Astrocyte (in vitro differentiated cells and primary cell): ENCODE data around the gene PIK3C2G. TPM values are rescaled to one million over a fixed set of nuclear protein-coding genes. Genes with fewer than 3 reads are reported as not detected.

ENCODE experiments used
- DNase-seq: peaks from one replicate; pipeline ENCODE4 v3.0.0-alpha.2; 2010; ENCODE audit warnings: low read depth
- FAIRE-seq: peaks from 2 replicates; lab custom pipeline; 2011; peaks lifted over from hg19 to GRCh38; lab: Jason Lieb, UNC
- H2AFZ ChIP-seq: 2 replicates; pipeline ENCODE4 v1.6.0; 2012; ENCODE audit warnings: low read depth, low read length, inconsistent platforms
- H3K27ac ChIP-seq: 2 replicates; pipeline ENCODE4 v1.5.1; 2011; ENCODE audit warnings: low read depth, low read length, inconsistent platforms
- H3K27me3 ChIP-seq: 2 replicates; pipeline ENCODE4 v1.6.0; 2011; ENCODE audit warnings: low read length, inconsistent platforms; ENCODE audit not compliant: insufficient read depth
- H3K36me3 ChIP-seq: 2 replicates; pipeline ENCODE4 v1.5.1; 2011; ENCODE audit warnings: low read length, inconsistent platforms; ENCODE audit not compliant: insufficient read depth
- H3K4me1 ChIP-seq: 2 replicates; pipeline ENCODE4 v1.5.1; 2011; ENCODE audit warnings: low read length, inconsistent platforms; ENCODE audit not compliant: insufficient read depth
- H3K4me2 ChIP-seq: 2 replicates; pipeline ENCODE4 v1.6.0; 2012; ENCODE audit warnings: low read length, inconsistent platforms
- H3K4me3 ChIP-seq: 2 replicates; pipeline ENCODE4 v1.5.1; 2011; ENCODE audit warnings: low read depth, mild to moderate bottlenecking, low read length, inconsistent platforms; ENCODE audit not compliant: insufficient read depth
- H3K79me2 ChIP-seq: 2 replicates; pipeline ENCODE4 v1.6.0; 2012; ENCODE audit warnings: mild to moderate bottlenecking, low read length, inconsistent platforms; ENCODE audit not compliant: insufficient read depth
- H3K9ac ChIP-seq: 2 replicates; pipeline ENCODE4 v1.6.0; 2012; ENCODE audit warnings: mild to moderate bottlenecking, low read length, inconsistent platforms
- H3K9me3 ChIP-seq: 2 replicates; pipeline ENCODE4 v1.5.1; 2012; ENCODE audit warnings: low read depth, mild to moderate bottlenecking, low read length, inconsistent platforms; ENCODE audit not compliant: insufficient read depth
- H4K20me1 ChIP-seq: 2 replicates; pipeline ENCODE4 v1.6.0; 2012; ENCODE audit warnings: low read length, inconsistent platforms; ENCODE audit not compliant: insufficient read depth
- H3K27ac Mint-ChIP-seq: one replicate; pipeline ENCODE4 v1.8.0; 2021; ENCODE audit warnings: mild to moderate bottlenecking, mixed read lengths; ENCODE audit not compliant: unreplicated experiment
- H3K27me3 Mint-ChIP-seq: one replicate; pipeline ENCODE4 v1.8.0; 2021; ENCODE audit warnings: low read depth, mixed read lengths; ENCODE audit not compliant: unreplicated experiment
- H3K36me3 Mint-ChIP-seq: one replicate; pipeline ENCODE4 v1.8.0; 2021; ENCODE audit warnings: low read depth, mixed read lengths; ENCODE audit not compliant: unreplicated experiment
- H3K4me1 Mint-ChIP-seq: one replicate; pipeline ENCODE4 v1.8.0; 2021; ENCODE audit warnings: low read depth, mixed read lengths; ENCODE audit not compliant: unreplicated experiment
- H3K4me3 Mint-ChIP-seq: one replicate; pipeline ENCODE4 v1.8.0; 2021; ENCODE audit warnings: mild to moderate bottlenecking, moderate library complexity, mixed read lengths; ENCODE audit not compliant: unreplicated experiment
- H3K9me3 Mint-ChIP-seq: one replicate; pipeline ENCODE4 v1.8.0; 2021; ENCODE audit warnings: mild to moderate bottlenecking, mixed read lengths; ENCODE audit not compliant: unreplicated experiment
- EZH2 ChIP-seq: IDR thresholded peaks from 2 replicates; pipeline ENCODE4 v1.6.1; 2012; ENCODE audit warnings: mild to moderate bottlenecking, low read length, inconsistent platforms; ENCODE audit not compliant: insufficient read depth
- total RNA-seq: library from RNA; stranded (reverse); gene quantifications from 2 replicates; pipeline ENCODE4 v1.2.1, GENCODE V29; 2021
- TF ChIP-seq, protein P1 (sequence below): IDR thresholded peaks from 2 replicates; pipeline ENCODE4 v1.5.1; 2011; ENCODE audit warnings: low read depth, mild to moderate bottlenecking, inconsistent platforms, low read length, moderate library complexity; ENCODE audit not compliant: insufficient read depth

The PIK3C2G gene
- total RNA-seq, 1 donor from 2014 or later: 0.05 TPM

GRCh38 chr12:18586581-18586980 lies 325.3 kb downstream of the PIK3C2G start:
- no peak for FAIRE-seq
- no peak overlapping the region for H3K27ac ChIP-seq
- Mint-ChIP-seq H3K36me3 (no peaks in the 10 kb centered on the region), H3K4me3 (no peak overlapping the region), H3K9me3 (peaks cover 12% of the 10 kb centered on the region), H3K27ac (no peak overlapping the region), H3K4me1 (no peaks in the 10 kb centered on the region), H3K27me3 (no peaks in the 10 kb centered on the region)
- no peaks in the 10 kb centered on the region for H3K36me3 ChIP-seq
- no peak overlapping the region for H3K4me2 ChIP-seq
- DNase-seq: no peak
- peaks cover 4% of the 10 kb centered on the region for H3K9me3 ChIP-seq
- no peak overlapping the region for H2AFZ ChIP-seq
- no peaks in the 10 kb centered on the region for H3K27me3 ChIP-seq
- H4K20me1 ChIP-seq: no peaks in the 10 kb centered on the region
- H3K4me1 ChIP-seq: no peaks in the 10 kb centered on the region
- no peak overlapping the region for H3K9ac ChIP-seq
- no peak overlapping the region for H3K4me3 ChIP-seq
- TF ChIP-seq, protein P1, sequence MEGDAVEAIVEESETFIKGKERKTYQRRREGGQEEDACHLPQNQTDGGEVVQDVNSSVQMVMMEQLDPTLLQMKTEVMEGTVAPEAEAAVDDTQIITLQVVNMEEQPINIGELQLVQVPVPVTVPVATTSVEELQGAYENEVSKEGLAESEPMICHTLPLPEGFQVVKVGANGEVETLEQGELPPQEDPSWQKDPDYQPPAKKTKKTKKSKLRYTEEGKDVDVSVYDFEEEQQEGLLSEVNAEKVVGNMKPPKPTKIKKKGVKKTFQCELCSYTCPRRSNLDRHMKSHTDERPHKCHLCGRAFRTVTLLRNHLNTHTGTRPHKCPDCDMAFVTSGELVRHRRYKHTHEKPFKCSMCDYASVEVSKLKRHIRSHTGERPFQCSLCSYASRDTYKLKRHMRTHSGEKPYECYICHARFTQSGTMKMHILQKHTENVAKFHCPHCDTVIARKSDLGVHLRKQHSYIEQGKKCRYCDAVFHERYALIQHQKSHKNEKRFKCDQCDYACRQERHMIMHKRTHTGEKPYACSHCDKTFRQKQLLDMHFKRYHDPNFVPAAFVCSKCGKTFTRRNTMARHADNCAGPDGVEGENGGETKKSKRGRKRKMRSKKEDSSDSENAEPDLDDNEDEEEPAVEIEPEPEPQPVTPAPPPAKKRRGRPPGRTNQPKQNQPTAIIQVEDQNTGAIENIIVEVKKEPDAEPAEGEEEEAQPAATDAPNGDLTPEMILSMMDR: no peak
- TF ChIP-seq EZH2: no peak
- no peaks in the 10 kb centered on the region for H3K79me2 ChIP-seq

DNA sequence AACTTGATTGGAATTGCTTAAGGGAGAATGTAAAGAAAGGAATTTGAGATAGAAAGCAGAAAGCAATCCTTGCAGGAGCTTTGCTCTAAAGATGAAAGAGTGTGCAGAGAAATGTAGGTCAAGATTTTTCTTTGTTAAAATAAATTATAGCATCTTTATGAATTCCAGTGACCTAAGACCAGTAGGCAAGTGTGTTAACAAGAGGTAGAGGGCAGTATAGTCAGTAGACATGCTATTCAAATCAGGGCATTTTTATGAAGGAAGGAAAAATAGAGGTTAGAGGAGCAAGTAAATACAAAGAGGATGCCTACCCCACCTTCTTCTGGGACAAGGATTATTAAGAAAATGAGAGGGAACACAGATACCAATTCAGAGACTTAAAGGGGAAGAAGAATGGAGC lies 328.0 kb downstream of the PIK3C2G start:
- FAIRE-seq (no peak), DNase-seq (no peak)
- H3K9ac ChIP-seq: no peak overlapping the region
- H3K4me1 ChIP-seq: no peaks in the 10 kb centered on the region
- no peaks in the 10 kb centered on the region for H3K9me3 ChIP-seq
- H3K4me3 ChIP-seq: no peak overlapping the region
- H3K79me2 ChIP-seq: no peaks in the 10 kb centered on the region
- Mint-ChIP-seq H3K4me3 (no peak overlapping the region), H3K27ac (no peak overlapping the region), H3K9me3 (peaks cover 13% of the 10 kb centered on the region), H3K36me3 (no peaks in the 10 kb centered on the region), H3K27me3 (no peaks in the 10 kb centered on the region), H3K4me1 (no peaks in the 10 kb centered on the region)
- H3K27ac ChIP-seq: no peak overlapping the region
- H3K27me3 ChIP-seq: no peaks in the 10 kb centered on the region
- no peaks in the 10 kb centered on the region for H4K20me1 ChIP-seq
- H2AFZ ChIP-seq: no peak overlapping the region
- no peak overlapping the region for H3K4me2 ChIP-seq
- TF ChIP-seq, protein P1: no peak
- no peak for TF ChIP-seq EZH2
- H3K36me3 ChIP-seq: no peaks in the 10 kb centered on the region

DNA sequence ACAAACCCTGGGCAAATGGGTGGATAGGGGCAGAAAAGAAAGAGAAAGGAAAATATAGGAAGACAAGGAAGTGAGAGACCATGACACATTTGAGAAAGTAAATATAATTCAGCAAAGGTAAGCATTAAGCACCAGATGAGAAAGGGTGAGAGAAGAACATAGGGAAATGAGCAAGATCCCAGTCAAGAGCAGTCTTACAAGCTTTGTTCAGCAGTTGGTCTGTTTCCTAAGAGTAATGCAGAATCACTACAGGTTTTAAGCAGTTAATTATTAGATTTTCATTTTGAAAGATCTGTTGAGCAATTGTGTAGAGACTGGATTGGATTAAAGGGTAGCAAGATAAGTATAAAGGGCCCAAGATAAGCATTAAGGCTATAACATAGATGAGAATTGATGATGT lies 330.2 kb downstream of the PIK3C2G start:
- H4K20me1 ChIP-seq: no peaks in the 10 kb centered on the region
- H3K36me3 ChIP-seq: no peaks in the 10 kb centered on the region
- H3K4me2 ChIP-seq: no peak overlapping the region
- DNase-seq (no peak), FAIRE-seq (no peak)
- Mint-ChIP-seq H3K9me3 (peaks cover 10% of the 10 kb centered on the region), H3K4me3 (no peak overlapping the region), H3K27me3 (no peaks in the 10 kb centered on the region), H3K36me3 (no peaks in the 10 kb centered on the region), H3K4me1 (peaks cover 6% of the 10 kb centered on the region), H3K27ac (no peak overlapping the region)
- no peak overlapping the region for H3K4me3 ChIP-seq
- no peaks in the 10 kb centered on the region for H3K4me1 ChIP-seq
- no peak overlapping the region for H3K27ac ChIP-seq
- no peak for TF ChIP-seq EZH2
- TF ChIP-seq, protein P1: no peak
- no peak overlapping the region for H3K9ac ChIP-seq
- H3K27me3 ChIP-seq: no peaks in the 10 kb centered on the region
- H3K79me2 ChIP-seq: no peaks in the 10 kb centered on the region
- no peak overlapping the region for H2AFZ ChIP-seq
- H3K9me3 ChIP-seq: no peaks in the 10 kb centered on the region
